Uterus (tissue), 4 donors: ENCODE data around the gene HDAC4. TPM values are rescaled to one million over a fixed set of nuclear protein-coding genes. Genes with fewer than 3 reads are reported as not detected.

Experiments
- DNase-seq, 2 donors: peaks; one replicate each; pipeline ENCODE4 v3.0.0-alpha.2; 2019 to 2020
- H3K27ac ChIP-seq, 2 donors: fragments of 200-600 bp; sonication (generic); 1 replicate in 1 of 2; 2 replicates in 1 of 2; pipeline ENCODE4 v1.5.1; 2016 to 2018
- H3K27me3 ChIP-seq, 2 donors: fragments of 200-600 bp; sonication (generic); one replicate each; pipeline ENCODE4 v1.5.1; 2018 to 2019; ENCODE audit warnings: control low read depth in 1 of 2
- H3K36me3 ChIP-seq, 2 donors: fragments of 200-600 bp; sonication (generic); one replicate each; pipeline ENCODE4 v1.5.1; 2019; ENCODE audit warnings: control low read depth in 1 of 2
- H3K4me1 ChIP-seq, 2 donors: fragments of 200-600 bp; sonication (generic); one replicate each; pipeline ENCODE4 v1.5.1; 2018 to 2019; ENCODE audit warnings: control low read depth in 1 of 2
- H3K4me3 ChIP-seq, 2 donors: fragments of 200-600 bp; sonication (generic); 1 replicate in 1 of 2; 2 replicates in 1 of 2; pipeline ENCODE4 v1.5.1; 2018 to 2019; ENCODE audit warnings: mild to moderate bottlenecking in 1 of 2
- H3K9me3 ChIP-seq, 2 donors: fragments of 200-600 bp; sonication (generic); one replicate each; pipeline ENCODE4 v1.5.1; 2019; ENCODE audit warnings: control low read depth in 1 of 2
- CTCF ChIP-seq, 4 experiments: fragments of 200-600 bp in 2 of 4; fragments of 450-650 bp in 2 of 4; sonication (generic) in 2 of 4; IDR thresholded peaks; one replicate each; pipeline ENCODE4 v1.5.1; 2016 to 2019; ENCODE audit warnings: antibody characterized with exemption in 4 of 4, mild to moderate bottlenecking in 2 of 4, moderate library complexity in 1 of 4
- POLR2A ChIP-seq, 2 donors: fragments of 450-650 bp; IDR thresholded peaks; one replicate each; pipeline ENCODE4 v1.6.1; 2016; ENCODE audit warnings: antibody characterized with exemption in 2 of 2, mild to moderate bottlenecking in 1 of 2, moderate library complexity in 1 of 2
- intact Hi-C: fragments of 100-400 bp; cut with DNase I; formaldehyde crosslinking; loops from one replicate; pipeline ENCODE4 v1.15.1; 2023; ENCODE audit warnings: low total_unique reads
- total RNA-seq, 4 donors: library from RNA; depleted of rRNA in 3 of 4; stranded (reverse); fragments of >200 nt in 3 of 4; gene quantifications; one replicate each; pipeline versions ENCODE4 v1.1.0 to v1.2.4, GENCODE V29; 2014 to 2023
- donor health status: DM: yes; HTN: yes; CAD: no.

The HDAC4 gene
- total RNA-seq, 4 donors from 2014 or later = 42.1 to 91.5 (median 73.4) TPM

DNA sequence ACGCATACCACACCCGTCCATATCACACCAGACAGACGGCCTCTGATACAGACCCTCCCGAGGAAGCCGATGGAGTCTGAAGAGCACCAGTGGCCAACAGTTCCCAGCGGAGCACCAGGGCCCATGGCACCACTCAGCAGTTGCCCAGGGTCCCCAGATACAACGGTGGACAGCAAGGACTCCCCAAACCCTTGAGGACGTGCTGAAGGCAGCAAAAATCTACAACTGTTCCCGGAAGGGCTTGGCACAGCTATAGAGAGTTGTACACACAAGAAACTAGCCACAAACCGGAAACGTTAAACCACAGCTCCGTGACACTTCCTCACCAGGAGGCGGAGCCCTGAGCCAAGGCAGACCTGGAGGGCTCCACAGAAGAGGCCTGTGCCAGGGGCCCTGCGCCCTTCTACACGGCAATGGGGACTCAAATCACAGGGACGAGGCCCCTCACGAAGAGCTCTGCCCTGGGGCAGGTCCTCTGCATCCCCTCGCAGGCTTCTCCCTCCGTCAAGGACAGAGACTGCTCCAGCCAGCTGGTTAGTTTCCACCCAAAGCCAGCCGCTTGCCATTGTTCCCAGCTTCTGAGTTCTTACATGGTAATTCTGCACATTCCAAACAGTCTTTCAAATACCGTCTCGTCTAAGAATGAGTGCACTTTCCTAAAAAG lies 133.4 kb downstream of the HDAC4 start:
- H3K9me3 ChIP-seq = no peaks in the 10 kb centered on the region
- H3K27ac ChIP-seq = peak overlapping the region; percentile 39 to 56
- H3K4me1 ChIP-seq = peaks cover 3 to 18% of the 10 kb centered on the region in 2 donors
- no peak for TF ChIP-seq POLR2A (IDR thresholded peaks at IDR 0.05)
- TF ChIP-seq CTCF (IDR thresholded peaks at IDR 0.05) = peak in 1 of 4 experiments; percentile 10
- no peaks in the 10 kb centered on the region for H3K36me3 ChIP-seq
- H3K4me3 ChIP-seq = no peak overlapping the region
- peak in 1 of 2 donors; percentile 57 for DNase-seq
- intact Hi-C loops = no loop called here
- no peaks in the 10 kb centered on the region for H3K27me3 ChIP-seq

- intact Hi-C loops = no loop called here
- no peaks in the 10 kb centered on the region for H3K9me3 ChIP-seq
- peaks cover 3 to 21% of the 10 kb centered on the region in 2 donors for H3K4me1 ChIP-seq
- no peak for DNase-seq
- no peaks in the 10 kb centered on the region for H3K27me3 ChIP-seq
- no peak overlapping the region for H3K4me3 ChIP-seq
- no peak for TF ChIP-seq POLR2A (IDR thresholded peaks at IDR 0.05)
- TF ChIP-seq CTCF (IDR thresholded peaks at IDR 0.05) = no peak
- H3K27ac ChIP-seq = peak overlapping the region; percentile 39 to 56
- H3K36me3 ChIP-seq = no peaks in the 10 kb centered on the region
Observed at GRCh38 chr2:239266779-239267287, 134.0 kb downstream of the HDAC4 start.

DNA sequence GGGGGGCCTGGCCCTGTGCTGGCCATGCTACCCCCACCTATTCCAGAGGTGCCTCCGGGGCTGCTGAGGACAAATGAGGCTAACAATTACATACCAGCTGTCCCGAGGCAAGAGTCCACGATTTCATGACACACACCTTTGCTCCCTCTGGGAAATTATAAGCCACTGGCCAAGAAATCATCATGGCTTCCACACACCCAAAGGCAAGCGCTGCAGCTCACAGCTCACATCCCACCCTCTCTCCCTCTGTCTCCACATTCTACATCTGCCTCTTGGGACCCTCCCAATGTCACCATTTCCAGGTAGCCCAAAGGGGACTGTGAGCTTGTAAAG lies 134.4 kb downstream of the HDAC4 start:
- Histone ChIP-seq H3K27me3 (no peaks in the 10 kb centered on the region), H3K9me3 (no peaks in the 10 kb centered on the region), H3K27ac (peak overlapping the region in 1 of 2 donors; percentile 70), H3K4me1 (peaks cover 3 to 21% of the 10 kb centered on the region in 2 donors), H3K4me3 (no peak overlapping the region), H3K36me3 (no peaks in the 10 kb centered on the region)
- intact Hi-C loops = no loop called here
- DNase-seq = no peak
- no peak for TF ChIP-seq POLR2A (IDR thresholded peaks at IDR 0.05)
- no peak for TF ChIP-seq CTCF (IDR thresholded peaks at IDR 0.05)

GRCh38 chr2:239265681-239266433 lies 135.0 kb downstream of the HDAC4 start:
- intact Hi-C loops = no loop called here
- no peaks in the 10 kb centered on the region for H3K36me3 ChIP-seq
- no peak overlapping the region for H3K4me3 ChIP-seq
- peak overlapping the region; percentile 70 to 76 for H3K27ac ChIP-seq
- TF ChIP-seq POLR2A (IDR thresholded peaks at IDR 0.05) (no peak), CTCF (IDR thresholded peaks at IDR 0.05) (no peak)
- no peaks in the 10 kb centered on the region for H3K9me3 ChIP-seq
- DNase-seq = no peak
- H3K4me1 ChIP-seq = peaks cover 3 to 21% of the 10 kb centered on the region in 2 donors
- H3K27me3 ChIP-seq = no peaks in the 10 kb centered on the region
